Neural cell (in vitro differentiated cells): Measurements from ENCODE around the gene CNTNAP5. TPM values are rescaled to one million over a fixed set of nuclear protein-coding genes. Genes with fewer than 3 reads are reported as not detected.

ENCODE experiments used
- H2AFZ ChIP-seq: fragments of 200-600, 300-800 bp; sonication (generic), shearing (Covaris generic); 2 replicates; pipeline ENCODE4 v1.6.0; 2014; ENCODE audit warnings: low read depth, mild to moderate bottlenecking, antibody characterized with exemption, low read length, moderate library complexity
- H3F3A ChIP-seq: fragments of 200-600 bp; shearing (Covaris generic); 2 replicates; pipeline ENCODE4 v1.6.1; 2016; ENCODE audit warnings: mild to moderate bottlenecking, moderate library complexity, mixed read lengths, antibody characterized with exemption, low read length; ENCODE audit not compliant: insufficient read depth, poor library complexity, severe bottlenecking
- H3K27ac ChIP-seq: fragments of 200-600, 300-800 bp; sonication (generic), shearing (Covaris generic); 2 replicates; pipeline ENCODE4 v1.5.1; 2014; ENCODE audit warnings: mild to moderate bottlenecking, low read length, moderate library complexity
- H3K27me3 ChIP-seq: fragments of 300-800, 200-600 bp; sonication (generic), shearing (Covaris generic); 2 replicates; pipeline ENCODE4 v1.6.0; 2014; ENCODE audit warnings: mild to moderate bottlenecking, low read depth, low read length, moderate library complexity; ENCODE audit not compliant: insufficient read depth
- H3K36me3 ChIP-seq: fragments of 300-800, 200-600 bp; sonication (generic), shearing (Covaris generic); 2 replicates; pipeline ENCODE4 v1.5.1; 2014; ENCODE audit warnings: mild to moderate bottlenecking, antibody characterized with exemption, low read length, moderate library complexity; ENCODE audit not compliant: insufficient read depth
- H3K4me2 ChIP-seq: fragments of 300-800, 200-600 bp; sonication (generic), shearing (Covaris generic); 2 replicates; pipeline ENCODE4 v1.6.0; 2014; ENCODE audit warnings: mild to moderate bottlenecking, low read length
- H3K4me3 ChIP-seq: fragments of 300-800, 200-600 bp; sonication (generic), shearing (Covaris generic); 2 replicates; pipeline ENCODE4 v1.5.1; 2014; ENCODE audit warnings: mild to moderate bottlenecking, low read length, moderate library complexity
- H3K79me2 ChIP-seq: fragments of 200-600 bp; shearing (Covaris generic); replicated peaks from 2 replicates; pipeline ENCODE4 v1.6.0; 2014; ENCODE audit warnings: mild to moderate bottlenecking, low read length, moderate library complexity; ENCODE audit not compliant: insufficient read depth
- H3K9ac ChIP-seq: fragments of 300-800, 200-600 bp; sonication (generic), shearing (Covaris generic); 2 replicates; pipeline ENCODE4 v1.6.1; 2016; ENCODE audit warnings: mild to moderate bottlenecking, low read length, mixed read lengths
- H3K9me2 ChIP-seq: fragments of 200-600 bp; shearing (Covaris generic); 2 replicates; pipeline ENCODE4 v1.6.1; 2016; ENCODE audit warnings: mild to moderate bottlenecking, low read length, mixed read lengths; ENCODE audit not compliant: insufficient read depth
- H3K9me3 ChIP-seq: fragments of 200-600, 300-800 bp; sonication (generic), shearing (Covaris generic); 2 replicates; pipeline ENCODE4 v1.6.1; 2016; ENCODE audit warnings: mild to moderate bottlenecking, mixed run types, low read length, moderate library complexity, mixed read lengths
- H4K20me1 ChIP-seq: fragments of 200-600 bp; shearing (Covaris generic); 2 replicates; pipeline ENCODE4 v1.6.1; 2016; ENCODE audit warnings: mild to moderate bottlenecking, mixed run types; ENCODE audit not compliant: insufficient read depth
- EP300 ChIP-seq: fragments of 450-650 bp; conservative IDR thresholded peaks from 2 replicates; pipeline ENCODE4 v1.6.1; 2014; ENCODE audit warnings: antibody characterized with exemption, mild to moderate bottlenecking, moderate library complexity; ENCODE audit not compliant: poor library complexity, severe bottlenecking
- EZH2 ChIP-seq: fragments of 200-600, 300-800 bp; shearing (Covaris generic), sonication (generic); IDR thresholded peaks from 2 replicates; pipeline ENCODE4 v1.6.1; 2014; ENCODE audit warnings: antibody characterized with exemption, low read length, borderline replicate concordance, mild to moderate bottlenecking; ENCODE audit not compliant: insufficient read depth, poor library complexity, severe bottlenecking
- MXI1 ChIP-seq: fragments of 450-650 bp; conservative IDR thresholded peaks from 2 replicates; pipeline ENCODE4 v1.6.1; 2014; ENCODE audit warnings: antibody characterized with exemption, mild to moderate bottlenecking; ENCODE audit not compliant: poor library complexity, severe bottlenecking
- POLR2AphosphoS5 ChIP-seq: IDR thresholded peaks from 2 replicates; pipeline ENCODE4 v1.6.1; 2012
- RAD21 ChIP-seq: fragments of 450-650 bp; conservative IDR thresholded peaks from 2 replicates; pipeline ENCODE4 v1.6.1; 2014; ENCODE audit warnings: antibody characterized with exemption, mild to moderate bottlenecking, moderate library complexity
- REST ChIP-seq: IDR thresholded peaks from 2 replicates; pipeline ENCODE4 v1.6.1; 2012; ENCODE audit warnings: borderline replicate concordance
- SMC3 ChIP-seq: fragments of 450-650 bp; conservative IDR thresholded peaks from 2 replicates; pipeline ENCODE4 v1.6.1; 2014; ENCODE audit warnings: antibody characterized with exemption, mild to moderate bottlenecking, moderate library complexity; ENCODE audit not compliant: poor library complexity
- TAF1 ChIP-seq: IDR thresholded peaks from 2 replicates; pipeline ENCODE4 v1.6.1; 2012; ENCODE audit warnings: low read depth
- polyA plus RNA-seq: library from polyadenylated mRNA; depleted of rRNA; stranded (reverse); fragments of >200 nt; gene quantifications from 2 replicates; pipeline ENCODE4 v1.2.3, GENCODE V29; 2014
- TF ChIP-seq, protein P1 (sequence below): fragments of 450-650 bp; IDR thresholded peaks from 2 replicates; pipeline ENCODE4 v1.5.1; 2014; ENCODE audit warnings: antibody characterized with exemption, mild to moderate bottlenecking, moderate library complexity; ENCODE audit not compliant: poor library complexity, severe bottlenecking

CNTNAP5 gene
- polyA plus RNA-seq, 1 donor from 2014 or later: 19.3 TPM

- Histone ChIP-seq H3K36me3 (no peaks in the 10 kb centered on the region), H2AFZ (no peak overlapping the region), H3K9me3 (no peaks in the 10 kb centered on the region), H3K27ac (no peak overlapping the region), H3K9me2 (no peaks in the 10 kb centered on the region), H3F3A (no peaks in the 10 kb centered on the region), H3K9ac (no peak overlapping the region), H3K4me2 (no peak overlapping the region), H3K4me3 (no peak overlapping the region), H3K79me2 (no peaks in the 10 kb centered on the region), H3K27me3 (no peaks in the 10 kb centered on the region), H4K20me1 (no peaks in the 10 kb centered on the region)
- TF ChIP-seq, protein P1, sequence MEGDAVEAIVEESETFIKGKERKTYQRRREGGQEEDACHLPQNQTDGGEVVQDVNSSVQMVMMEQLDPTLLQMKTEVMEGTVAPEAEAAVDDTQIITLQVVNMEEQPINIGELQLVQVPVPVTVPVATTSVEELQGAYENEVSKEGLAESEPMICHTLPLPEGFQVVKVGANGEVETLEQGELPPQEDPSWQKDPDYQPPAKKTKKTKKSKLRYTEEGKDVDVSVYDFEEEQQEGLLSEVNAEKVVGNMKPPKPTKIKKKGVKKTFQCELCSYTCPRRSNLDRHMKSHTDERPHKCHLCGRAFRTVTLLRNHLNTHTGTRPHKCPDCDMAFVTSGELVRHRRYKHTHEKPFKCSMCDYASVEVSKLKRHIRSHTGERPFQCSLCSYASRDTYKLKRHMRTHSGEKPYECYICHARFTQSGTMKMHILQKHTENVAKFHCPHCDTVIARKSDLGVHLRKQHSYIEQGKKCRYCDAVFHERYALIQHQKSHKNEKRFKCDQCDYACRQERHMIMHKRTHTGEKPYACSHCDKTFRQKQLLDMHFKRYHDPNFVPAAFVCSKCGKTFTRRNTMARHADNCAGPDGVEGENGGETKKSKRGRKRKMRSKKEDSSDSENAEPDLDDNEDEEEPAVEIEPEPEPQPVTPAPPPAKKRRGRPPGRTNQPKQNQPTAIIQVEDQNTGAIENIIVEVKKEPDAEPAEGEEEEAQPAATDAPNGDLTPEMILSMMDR: no peak
Observed at GRCh38 chr2:124121760-124122275, 96.7 kb downstream of the CNTNAP5 start.

DNA sequence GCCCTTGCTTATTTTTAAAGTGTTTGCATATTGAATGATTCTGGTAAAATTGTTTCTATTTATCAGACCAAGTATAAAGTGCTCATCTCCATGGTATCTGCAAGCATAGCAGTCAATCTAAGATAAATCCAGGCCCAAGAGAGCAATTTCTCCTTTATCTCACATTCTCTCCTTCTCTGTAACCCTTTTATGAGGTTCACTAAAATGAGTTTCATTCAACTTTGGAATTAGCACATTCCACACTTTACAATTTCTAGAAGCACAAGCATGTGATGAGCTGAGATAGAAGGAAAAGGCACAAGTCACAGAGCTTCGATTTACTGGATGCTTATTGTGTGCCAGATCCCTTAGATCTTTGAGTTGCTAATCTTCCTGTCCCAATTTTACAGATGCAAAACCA is 97.3 kb downstream of the CNTNAP5 start:
- Histone ChIP-seq H3K79me2 (no peaks in the 10 kb centered on the region), H4K20me1 (no peaks in the 10 kb centered on the region), H3K9ac (no peak overlapping the region), H3K36me3 (no peaks in the 10 kb centered on the region), H3F3A (no peaks in the 10 kb centered on the region), H3K27me3 (no peaks in the 10 kb centered on the region), H3K4me2 (no peak overlapping the region), H2AFZ (no peak overlapping the region), H3K9me2 (no peaks in the 10 kb centered on the region), H3K4me3 (no peak overlapping the region), H3K27ac (no peak overlapping the region), H3K9me3 (no peaks in the 10 kb centered on the region)
- TF ChIP-seq POLR2AphosphoS5 (no peak), MXI1 (no peak), EZH2 (no peak)

GRCh38 chr2:124131276-124131675 is 106.2 kb downstream of the CNTNAP5 start:
- no peaks in the 10 kb centered on the region for H3K9me3 ChIP-seq

More at GRCh38 chr2:124131276-124131675, 106.2 kb downstream of the CNTNAP5 start:
- H3K27me3 ChIP-seq: no peaks in the 10 kb centered on the region
- H3K9me2 ChIP-seq: no peaks in the 10 kb centered on the region
- H3K27ac ChIP-seq: no peak overlapping the region
- no peak overlapping the region for H3K4me3 ChIP-seq
- no peak overlapping the region for H2AFZ ChIP-seq
- TF ChIP-seq EZH2 (no peak), TAF1 (no peak), POLR2AphosphoS5 (no peak), RAD21 (no peak), SMC3 (no peak), EP300 (no peak), REST (no peak), MXI1 (no peak)
- TF ChIP-seq, protein P1: no peak
- H3F3A ChIP-seq: no peaks in the 10 kb centered on the region
- no peaks in the 10 kb centered on the region for H3K36me3 ChIP-seq
- no peak overlapping the region for H3K9ac ChIP-seq
- no peaks in the 10 kb centered on the region for H4K20me1 ChIP-seq
- no peak overlapping the region for H3K4me2 ChIP-seq
- H3K79me2 ChIP-seq: no peaks in the 10 kb centered on the region
